CD4-positive, alpha-beta T cell treated with Interleukin-17A for 4 hours (primary cell): ENCODE results near the gene ATP6V0D1.

ENCODE experiments used
- DNase-seq: peaks from one replicate; pipeline ENCODE4 v3.0.0-alpha.2; 2020; ENCODE audit warnings: mixed read lengths

Gene ATP6V0D1

GRCh38 chr16:67460961-67461360 lies 20.0 kb downstream of the ATP6V0D1 start:
- DNase-seq = no peak

DNA sequence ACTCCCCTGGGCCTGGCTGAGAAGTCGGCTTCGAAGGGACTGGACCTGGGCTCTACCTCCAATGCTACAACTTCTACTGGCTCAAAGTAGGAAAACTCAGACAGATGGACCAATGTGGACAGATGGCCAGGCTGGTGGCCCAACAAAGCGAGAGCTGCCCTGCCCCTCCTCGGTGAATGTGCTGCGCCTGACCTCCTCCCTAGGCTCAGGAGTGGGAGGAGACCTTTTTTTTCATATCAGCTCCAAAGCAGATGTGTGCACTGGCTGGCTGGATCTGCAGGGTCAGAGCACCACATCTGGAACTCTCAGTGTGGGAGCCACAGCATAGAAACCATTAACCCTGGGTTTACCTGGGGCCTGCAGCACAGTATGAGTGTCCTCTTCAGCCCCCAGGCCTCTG lies 20.8 kb downstream of the ATP6V0D1 start:
- DNase-seq = no peak

- no peak for DNase-seq
These were observed 21.2 kb downstream of the ATP6V0D1 start for GRCh38 chr16:67459861-67460150.

DNA sequence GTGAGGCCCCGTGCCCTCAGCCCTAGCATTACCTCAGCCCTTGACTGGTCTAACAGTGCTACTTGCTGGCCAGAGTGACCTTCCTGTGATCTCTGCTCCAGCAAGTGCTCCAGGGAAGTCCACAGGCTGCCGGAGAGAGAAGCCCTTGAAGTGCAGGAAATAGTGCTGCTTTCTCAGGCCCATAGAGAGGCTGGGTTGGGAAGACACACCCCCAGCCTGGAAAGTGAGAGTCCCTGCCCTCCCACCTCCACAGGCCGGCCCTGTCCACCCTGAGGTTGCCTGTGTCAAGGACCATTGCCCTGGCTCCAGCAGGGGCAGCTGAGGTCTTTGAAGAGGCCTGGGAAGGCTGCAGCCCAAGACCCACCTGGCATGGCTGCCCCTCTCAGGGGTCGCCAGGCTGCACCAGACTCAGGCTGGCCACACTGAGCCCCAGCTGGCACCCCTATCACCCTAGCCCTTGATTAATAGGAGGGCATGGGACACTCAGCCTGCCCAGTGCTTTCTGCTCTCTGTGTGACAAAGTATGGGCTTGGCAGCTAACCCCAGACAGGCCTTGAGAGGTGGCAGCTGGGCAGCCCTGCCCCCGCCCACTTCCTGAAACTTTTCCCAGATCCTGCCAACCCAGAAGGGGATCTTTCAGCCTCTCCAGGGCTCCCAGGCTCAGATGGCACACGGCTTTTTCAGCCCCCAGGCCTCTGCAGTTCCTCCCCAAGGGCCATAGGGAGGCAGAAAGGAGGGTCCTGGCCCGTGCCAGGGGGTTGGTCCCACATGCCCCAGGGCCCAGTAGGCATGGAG lies 21.7 kb downstream of the ATP6V0D1 start:
- DNase-seq = no peak

DNA sequence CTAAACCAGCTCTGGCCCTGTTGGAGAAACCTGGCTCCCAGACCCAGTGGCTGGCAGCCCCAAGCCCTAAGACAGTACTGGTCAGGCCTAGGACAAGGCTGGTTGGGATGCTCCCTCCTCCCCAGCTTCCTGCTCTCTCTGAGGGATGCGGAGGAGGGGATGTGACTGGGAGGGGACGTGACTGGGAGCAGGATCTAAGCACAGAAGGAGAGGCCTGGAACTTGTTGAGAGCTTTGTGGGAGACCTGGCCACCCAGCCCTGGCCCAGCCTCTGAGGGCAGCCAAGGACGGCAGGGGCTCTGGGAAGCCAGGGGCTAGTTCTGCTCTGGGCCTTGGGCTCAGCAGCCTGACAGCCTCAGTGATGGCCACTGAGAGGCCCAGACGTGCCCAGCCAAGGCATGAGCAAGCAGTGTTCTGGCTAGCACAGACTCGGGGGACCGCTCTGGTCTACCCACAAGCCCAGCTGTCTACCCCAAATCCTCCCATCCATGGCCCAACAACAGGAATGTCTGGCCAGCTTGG lies 22.8 kb downstream of the ATP6V0D1 start:
- DNase-seq = no peak

DNA sequence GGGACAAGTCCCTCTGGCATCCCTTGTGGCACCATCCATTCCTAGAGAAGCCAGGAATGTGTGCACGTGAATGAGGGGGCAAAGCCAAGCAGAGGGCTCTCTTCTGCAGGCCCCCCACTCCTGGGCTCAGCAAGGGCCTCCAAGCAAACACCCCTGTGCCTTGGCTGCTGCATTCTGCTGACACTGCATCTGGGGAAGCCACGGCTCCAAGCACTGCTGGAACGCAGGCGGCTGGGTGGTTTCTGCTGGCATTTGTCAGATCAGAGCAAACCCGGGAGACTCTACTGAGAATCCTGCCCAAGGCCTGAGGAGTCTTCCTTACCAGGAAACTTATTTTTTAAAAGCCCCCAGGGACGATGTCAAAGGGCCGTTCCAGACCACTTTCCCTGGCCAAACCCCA lies 23.3 kb downstream of the ATP6V0D1 start:
- no peak for DNase-seq

DNA sequence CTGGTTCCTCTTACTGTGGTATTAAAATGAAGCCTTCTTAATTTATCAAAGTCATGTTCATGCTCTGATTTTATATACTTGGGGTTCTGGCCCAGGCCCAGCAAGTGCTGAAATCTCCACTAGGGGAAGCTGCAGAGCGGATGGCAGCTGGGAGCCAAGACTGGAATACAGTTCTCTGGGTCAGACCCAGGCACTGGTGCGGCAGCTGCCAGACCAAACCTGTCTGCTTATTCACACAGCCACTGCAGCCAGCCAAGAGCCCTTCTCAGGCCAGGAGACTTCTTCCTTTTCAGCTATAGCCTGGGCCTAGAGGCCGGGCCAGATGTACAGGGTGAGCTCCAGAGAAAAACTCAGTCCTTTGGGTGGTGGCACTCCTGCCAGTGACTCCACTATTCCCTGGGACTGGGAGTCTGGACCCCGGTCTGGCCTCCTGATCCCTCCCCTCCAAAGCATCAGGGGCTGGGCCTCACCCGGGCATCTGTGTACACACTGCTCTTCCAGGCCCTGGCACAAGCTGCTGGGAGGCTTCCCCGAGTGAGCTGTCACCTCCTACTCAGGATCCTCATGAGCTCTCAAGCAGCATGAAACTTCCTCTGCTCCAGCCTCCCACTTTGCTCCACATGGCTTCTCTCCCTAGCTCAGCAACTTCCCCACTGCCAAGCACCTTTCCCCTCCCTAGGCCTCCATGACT lies 24.4 kb downstream of the ATP6V0D1 start:
- no peak for DNase-seq

DNA sequence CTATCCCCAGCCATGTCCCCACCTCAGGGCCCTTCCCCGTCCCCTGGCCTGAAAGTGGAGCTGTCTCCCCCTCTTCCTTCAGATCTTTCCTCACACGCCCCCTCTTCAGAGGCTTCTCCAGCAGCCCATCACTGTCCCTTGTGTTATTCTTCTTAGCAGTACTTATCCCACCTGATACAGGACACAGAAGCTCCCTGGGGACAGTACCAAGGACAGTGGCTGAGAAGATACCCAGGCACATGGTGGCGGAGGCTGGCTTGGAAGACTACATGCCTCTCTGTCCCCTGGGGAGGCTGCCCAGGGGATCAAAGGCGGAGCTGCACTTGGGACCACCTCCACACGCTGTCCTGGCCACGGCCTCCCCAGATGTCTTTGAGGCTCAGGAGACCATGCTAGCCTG lies 26.1 kb downstream of the ATP6V0D1 start:
- DNase-seq = no peak

DNA sequence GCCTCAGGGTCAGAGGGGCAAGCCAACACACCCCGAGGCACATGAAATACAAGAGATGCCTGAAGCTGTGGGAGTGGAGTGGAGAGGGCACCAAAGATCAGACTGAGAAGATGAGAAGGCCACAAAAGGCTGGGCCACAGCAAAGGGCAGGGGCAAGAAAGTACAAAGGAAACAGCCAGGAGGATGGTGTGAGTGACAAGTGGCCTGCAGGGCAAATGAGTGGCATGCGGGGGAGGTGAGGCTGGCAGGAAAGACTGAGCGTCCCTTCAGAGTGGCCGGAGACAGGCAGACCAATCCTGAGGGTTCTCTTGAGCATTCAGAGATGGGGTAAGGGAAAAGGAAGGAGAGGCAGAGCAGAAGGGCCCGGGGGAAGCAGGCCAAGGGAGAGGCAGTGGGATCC lies 26.9 kb downstream of the ATP6V0D1 start:
- DNase-seq = no peak

GRCh38 chr16:67451704-67452435 lies 29.1 kb downstream of the ATP6V0D1 start:
- DNase-seq = no peak

DNA sequence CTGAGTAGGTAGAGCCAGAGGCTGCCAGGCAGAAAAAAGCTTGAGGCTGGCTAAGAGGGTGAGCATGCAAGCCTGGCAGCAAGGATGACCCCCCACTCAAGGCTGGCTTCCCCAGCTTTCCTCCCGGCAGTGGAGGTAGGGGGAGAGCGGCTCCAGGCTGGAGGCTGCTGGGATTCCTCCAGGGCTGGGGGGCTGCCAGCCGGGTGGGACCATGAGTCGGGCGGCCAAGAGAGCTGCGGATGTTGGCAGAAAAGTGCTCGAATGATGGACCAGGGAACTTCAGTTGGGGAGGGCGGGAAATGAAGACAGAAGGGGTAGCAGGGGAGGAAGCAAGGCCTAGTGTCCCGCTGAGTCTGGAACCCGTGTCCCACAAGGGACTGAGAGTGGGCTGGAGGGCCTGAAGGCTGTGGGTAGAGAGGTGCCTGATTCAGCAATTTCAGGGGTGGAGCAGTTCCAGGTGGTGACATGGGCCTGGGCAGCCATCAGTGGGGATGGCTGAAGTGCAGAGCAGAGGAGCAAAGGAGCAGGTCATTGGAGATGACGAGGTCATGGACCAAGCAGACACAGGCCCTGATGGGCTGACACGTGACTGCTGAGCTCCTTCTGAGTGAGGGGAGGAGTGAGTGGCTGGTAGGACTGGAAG lies 29.8 kb downstream of the ATP6V0D1 start:
- DNase-seq = no peak

- DNase-seq = no peak
These were observed 31.2 kb downstream of the ATP6V0D1 start for GRCh38 chr16:67449739-67450138.

DNA sequence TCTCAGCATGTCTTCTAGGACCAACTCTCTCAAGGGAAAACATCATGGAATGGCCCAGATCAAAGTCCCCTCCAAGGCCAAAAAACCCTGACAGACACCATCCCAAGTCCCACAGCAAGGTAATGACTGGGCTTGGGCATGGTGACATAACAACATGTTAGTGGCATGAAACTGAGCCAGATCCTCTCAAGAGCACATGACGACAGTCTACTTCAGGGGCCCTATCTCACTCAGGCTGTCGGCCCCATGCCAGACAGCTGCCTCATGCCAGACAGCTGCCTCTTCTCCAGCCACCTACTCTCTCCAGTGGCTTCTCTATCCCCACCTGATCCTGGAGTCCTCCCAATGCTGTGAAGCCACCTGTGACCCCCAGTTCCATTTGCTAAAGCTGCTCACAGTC lies 31.6 kb downstream of the ATP6V0D1 start:
- DNase-seq = no peak

GRCh38 chr16:67448580-67448979 lies 32.4 kb downstream of the ATP6V0D1 start:
- no peak for DNase-seq

- peak; percentile 57 for DNase-seq
These were observed 33.4 kb downstream of the ATP6V0D1 start for GRCh38 chr16:67447508-67448076.

DNA sequence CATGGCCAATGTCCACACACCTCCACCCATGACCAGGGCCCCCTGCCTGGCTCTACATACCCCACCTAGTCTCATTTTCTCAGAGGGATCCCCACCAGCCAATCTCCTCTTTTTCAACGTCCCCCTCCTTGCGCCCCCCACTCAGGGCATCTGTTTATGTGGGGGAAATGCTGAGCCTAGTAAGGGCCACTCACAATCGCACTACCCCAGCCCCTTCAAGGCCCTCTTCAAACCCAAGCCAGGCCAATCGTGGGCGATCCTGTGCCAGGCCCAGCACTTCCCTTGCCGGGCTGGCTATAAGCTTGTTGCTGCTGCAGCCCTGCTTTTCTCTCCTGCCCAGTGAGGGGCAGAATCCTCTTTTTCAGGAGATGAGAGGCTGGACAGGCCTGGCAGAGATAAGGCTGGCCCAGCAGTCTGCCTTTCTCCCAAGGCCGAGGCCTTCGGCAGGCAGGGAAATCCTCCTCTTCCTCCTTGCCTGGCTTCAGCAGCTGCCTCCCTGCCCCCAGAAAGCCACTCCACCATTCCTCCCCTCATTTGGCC lies 33.9 kb downstream of the ATP6V0D1 start:
- no peak for DNase-seq

DNA sequence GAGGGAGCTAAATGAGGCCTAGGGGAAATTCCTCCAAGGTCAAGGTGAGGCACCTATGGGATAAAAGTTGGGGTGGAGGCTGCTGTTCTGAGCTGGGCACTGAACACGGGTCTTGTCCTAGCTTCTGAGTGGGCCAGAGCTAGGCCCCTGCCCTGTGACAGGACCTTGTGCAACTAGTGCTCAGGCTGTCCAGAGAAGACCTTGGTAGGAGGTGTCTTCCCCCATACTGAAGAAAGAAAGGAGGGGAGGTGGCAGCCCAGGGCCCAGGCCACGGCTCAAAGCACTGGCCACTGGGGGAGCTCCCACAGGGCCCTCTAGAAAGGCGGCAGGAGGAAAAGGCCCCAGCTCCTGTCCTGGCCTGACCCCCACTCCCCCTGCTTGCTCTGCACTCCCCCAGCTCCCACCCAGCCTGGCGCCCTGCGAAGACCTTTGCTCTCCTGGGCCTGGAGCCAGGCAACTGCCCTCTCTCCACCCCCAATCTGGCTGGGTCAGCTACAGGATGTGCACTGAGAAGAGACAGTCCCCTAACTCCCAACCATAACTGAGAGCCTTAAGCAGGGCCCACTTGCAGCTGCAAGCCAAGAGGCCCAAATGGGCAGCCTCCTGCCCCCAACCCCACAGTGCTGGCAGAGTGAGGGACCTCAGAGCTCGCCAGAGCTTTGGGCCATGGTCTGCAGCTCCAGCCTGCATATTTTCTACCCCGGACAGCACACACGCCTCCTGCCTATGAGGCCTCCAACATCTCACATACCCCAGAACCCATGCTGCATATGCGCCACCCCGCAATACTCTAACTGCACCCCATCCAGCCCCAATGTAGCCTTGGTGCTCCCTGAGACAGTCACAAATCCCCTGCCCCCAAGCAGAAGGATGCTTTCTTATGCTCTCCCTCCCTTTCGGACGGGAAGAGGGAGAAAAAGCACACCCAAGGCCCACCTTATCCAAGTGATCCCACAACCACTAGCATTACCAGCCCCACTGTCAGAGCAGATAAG lies 34.7 kb downstream of the ATP6V0D1 start:
- DNase-seq = no peak

- DNase-seq = no peak
These were observed 35.5 kb downstream of the ATP6V0D1 start for GRCh38 chr16:67445441-67445912.

DNA sequence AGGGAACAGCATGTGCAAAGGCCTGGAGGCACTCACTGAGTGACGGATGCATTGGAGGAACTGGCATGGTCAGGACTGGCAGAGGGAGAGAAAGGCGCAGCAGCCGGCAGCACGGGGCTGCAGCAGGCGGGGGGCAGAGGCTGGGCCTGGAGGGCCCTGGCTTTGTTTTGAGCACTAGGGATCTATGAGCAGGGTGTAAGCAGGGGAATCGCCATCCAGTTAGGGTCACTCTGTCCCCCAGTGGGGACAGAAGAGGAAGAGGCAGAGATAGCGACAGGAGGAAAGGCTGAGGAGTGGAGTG lies 35.9 kb downstream of the ATP6V0D1 start:
- DNase-seq = no peak

- no peak for DNase-seq
These were observed 36.5 kb downstream of the ATP6V0D1 start for GRCh38 chr16:67444259-67445125.
